SK-N-SH (cell line): ENCODE data around the gene SPAG4. TPM values are rescaled to one million over a fixed set of nuclear protein-coding genes. Genes with fewer than 3 reads are reported as not detected.

Experiments
- CTCF ChIA-PET: fragments of 300-600, 350-600 bp; formaldehyde crosslinking; extraction: SDS; loops from one replicate; lab custom pipeline; 2021; lab: Yijun Ruan, JAX
- POLR2A ChIA-PET: fragments of 350-600 bp; sonication (Branson Sonifier 250); formaldehyde crosslinking; extraction: SDS; loops from one replicate; lab custom pipeline; 2020; ENCODE audit warnings: antibody characterized with exemption, inconsistent platforms; lab: Yijun Ruan, JAX
- DNase-seq: peaks from one replicate; pipeline ENCODE4 v3.0.0; 2012
- H2AFZ ChIP-seq: fragments of 200-600 bp; sonication (generic); 2 replicates; pipeline ENCODE4 v1.8.1; 2016; ENCODE audit warnings: antibody characterized with exemption, mild to moderate bottlenecking, low read depth
- H3F3A ChIP-seq: fragments of 200-600 bp; sonication (generic); replicated peaks from 2 replicates; pipeline ENCODE3; 2016; ENCODE audit warnings: antibody characterized with exemption, mild to moderate bottlenecking; ENCODE audit not compliant: insufficient read depth
- H3K27ac ChIP-seq, 2 experiments: fragments of 200-500 bp in 1 of 2; fragments of 200-600 bp in 1 of 2; sonication (Bioruptor generic) in 1 of 2; sonication (generic), shearing (Covaris generic) in 1 of 2; 2 replicates each; pipeline versions ENCODE4 v1.5.1 to v1.6.1; 2014 to 2016; ENCODE audit warnings: low read depth in 2 of 2, inconsistent platforms in 1 of 2, low read length in 1 of 2, mild to moderate bottlenecking in 1 of 2, mixed read lengths in 1 of 2
- H3K27me3 ChIP-seq: fragments of 200-600 bp; sonication (generic), shearing (Covaris generic); 2 replicates; pipeline ENCODE4 v1.6.1; 2016; ENCODE audit warnings: mixed run types; ENCODE audit not compliant: insufficient read depth
- H3K36me3 ChIP-seq, 2 experiments: fragments of 200-500 bp in 1 of 2; fragments of 200-600 bp in 1 of 2; sonication (Bioruptor generic) in 1 of 2; sonication (generic) in 1 of 2; replicated peaks in 1 of 2; 2 replicates each; pipeline versions ENCODE3 to v1.5.1; 2014 to 2016; ENCODE audit warnings: low read length in 1 of 2, mild to moderate bottlenecking in 1 of 2; ENCODE audit not compliant: insufficient read depth in 2 of 2, control insufficient read depth in 1 of 2
- H3K4me1 ChIP-seq, 2 experiments: fragments of 200-500 bp in 1 of 2; fragments of 200-600 bp in 1 of 2; sonication (Bioruptor generic) in 1 of 2; sonication (generic), shearing (Covaris generic) in 1 of 2; 2 replicates each; pipeline versions ENCODE4 v1.5.1 to v1.6.1; 2014 to 2016; ENCODE audit warnings: low read depth in 1 of 2, low read length in 1 of 2, mixed run types in 1 of 2; ENCODE audit not compliant: insufficient read depth in 2 of 2, control insufficient read depth in 1 of 2
- H3K4me2 ChIP-seq: fragments of 200-600 bp; sonication (generic), shearing (Covaris generic); 2 replicates; pipeline ENCODE4 v1.6.1; 2017; ENCODE audit warnings: mixed run types
- H3K4me3 ChIP-seq, 2 experiments: fragments of 200-500 bp in 1 of 2; fragments of 200-600 bp in 1 of 2; sonication (Bioruptor generic) in 1 of 2; sonication (generic), shearing (Covaris generic) in 1 of 2; 2 replicates each; pipeline versions ENCODE4 v1.5.1 to v1.8.1; 2014 to 2016; ENCODE audit warnings: low read depth in 2 of 2, inconsistent platforms in 1 of 2, low read length in 1 of 2, mild to moderate bottlenecking in 1 of 2, mixed read lengths in 1 of 2, moderate library complexity in 1 of 2
- H3K79me2 ChIP-seq: fragments of 200-600 bp; sonication (generic); 2 replicates; pipeline ENCODE4 v1.8.1; 2017; ENCODE audit warnings: mild to moderate bottlenecking; ENCODE audit not compliant: insufficient read depth
- H3K9ac ChIP-seq: fragments of 200-600 bp; sonication (generic); 2 replicates; pipeline ENCODE4 v1.6.1; 2017; ENCODE audit warnings: mixed run types
- H3K9me2 ChIP-seq: fragments of 200-600 bp; sonication (generic); 2 replicates; pipeline ENCODE4 v1.6.1; 2017; ENCODE audit warnings: mixed run types
- H3K9me3 ChIP-seq: fragments of 200-600 bp; sonication (generic); 2 replicates; pipeline ENCODE4 v1.6.1; 2017; ENCODE audit warnings: mixed run types, mild to moderate bottlenecking, moderate library complexity
- H4K20me1 ChIP-seq: fragments of 200-600 bp; sonication (generic); 2 replicates; pipeline ENCODE4 v1.6.1; 2017; ENCODE audit warnings: mild to moderate bottlenecking, mixed run types; ENCODE audit not compliant: insufficient read depth
- FOSL2 ChIP-seq: IDR thresholded peaks from 2 replicates; pipeline ENCODE4 v1.4.0; 2012; ENCODE audit warnings: low read depth, mild to moderate bottlenecking, moderate library complexity, borderline replicate concordance
- FOXJ3 ChIP-seq: sonication (generic); formaldehyde crosslinking; IDR thresholded peaks from 2 replicates; pipeline ENCODE4 v1.5.1; 2020; ENCODE audit warnings: mild to moderate bottlenecking, missing genetic modification reagents
- FOXM1 ChIP-seq: IDR thresholded peaks from 2 replicates; pipeline ENCODE4 v1.4.0; 2012; ENCODE audit warnings: low read depth, mild to moderate bottlenecking
- GABPA ChIP-seq: IDR thresholded peaks from 2 replicates; pipeline ENCODE4 v1.4.0; 2012; ENCODE audit warnings: low read depth, mild to moderate bottlenecking
- GATA2 ChIP-seq: sonication (generic); formaldehyde crosslinking; IDR thresholded peaks from 2 replicates; pipeline ENCODE4 v1.5.0; 2020; ENCODE audit warnings: mild to moderate bottlenecking, missing genetic modification reagents
- JUND ChIP-seq: IDR thresholded peaks from 2 replicates; pipeline ENCODE4 v1.4.0; 2012
- MXI1 ChIP-seq: IDR thresholded peaks from 2 replicates; pipeline ENCODE4 v1.6.1; 2012; ENCODE audit warnings: mild to moderate bottlenecking, low read depth, low read length, improper control_type of control experiment
- NRF1 ChIP-seq: IDR thresholded peaks from 2 replicates; pipeline ENCODE4 v1.6.1; 2012; ENCODE audit warnings: low read depth, mild to moderate bottlenecking, low read length
- POLR2AphosphoS5 ChIP-seq: IDR thresholded peaks from 2 replicates; pipeline ENCODE4 v1.6.1; 2012; ENCODE audit warnings: low read depth, low read length
- SIN3A ChIP-seq: IDR thresholded peaks from 2 replicates; pipeline ENCODE4 v1.6.1; 2012; ENCODE audit warnings: low read depth, mild to moderate bottlenecking, low read length, moderate library complexity, borderline replicate concordance
- TAF1 ChIP-seq: IDR thresholded peaks from 2 replicates; pipeline ENCODE4 v1.6.1; 2012; ENCODE audit warnings: low read depth, mild to moderate bottlenecking, low read length, moderate library complexity, borderline replicate concordance
- TCF12 ChIP-seq: IDR thresholded peaks from 2 replicates; pipeline ENCODE4 v1.4.0; 2012
- USF2 ChIP-seq: fragments of 150-350 bp; IDR thresholded peaks from 2 replicates; pipeline ENCODE4 v1.6.1; 2017; ENCODE audit warnings: antibody characterized with exemption, low read length, low read depth, borderline replicate concordance
- ZBTB33 ChIP-seq: IDR thresholded peaks from 2 replicates; pipeline ENCODE4 v1.4.0; 2012; ENCODE audit warnings: low read depth, borderline replicate concordance
- WGBS: methylation state at CpG from one replicate; pipeline ENCODE4 v1.1.6; 2017; ENCODE audit warnings: low lambda C conversion rate; 5-methylcytosine and 5-hydroxymethylcytosine counted together
- polyA plus RNA-seq, 3 experiments: library from polyadenylated mRNA; depleted of rRNA; stranded (reverse); fragments of >200 nt; gene quantifications; 2 replicates each; pipeline ENCODE4 v1.2.3, GENCODE V29; 2012
- TF ChIP-seq, protein P1 (sequence below): IDR thresholded peaks from 2 replicates; pipeline ENCODE4; 2012
- TF ChIP-seq, protein P2 (sequence below): fragments of 200-600 bp; sonication (generic); IDR thresholded peaks from 2 replicates; pipeline ENCODE4 v1.6.1; 2017; ENCODE audit warnings: antibody characterized with exemption, mild to moderate bottlenecking, moderate library complexity

Gene SPAG4
- polyA plus RNA-seq, 1 of the 3 experiments (the other 2 are of a cell fraction) = 6.9 TPM

GRCh38 chr20:35663516-35664465, 48.2 kb downstream of the SPAG4 start:
- H2AFZ ChIP-seq = peak overlapping the region; percentile 98; the same call in 1 of the 2 replicates
- no peaks in the 10 kb centered on the region for H3K27me3 ChIP-seq
- WGBS = 2% methylated on average over 27 of the region's 28 CpGs
- POLR2A ChIA-PET = interaction anchor here (0.9 to 2.3 kb wide), 5 partner anchors 22 to 291 kb away, joined by 3 to 33 read pairs (median 5); partner anchors contain the start of genes RBM39, SCAND1 and SPAG4
- peaks cover 26% of the 10 kb centered on the region for H3F3A ChIP-seq
- peak overlapping the region; percentile 98 for H3K9ac ChIP-seq
- peak overlapping the region; percentile 97 for H3K4me2 ChIP-seq
- DNase-seq = peak; percentile 59
- TF ChIP-seq MXI1 (peak; percentile 94), TCF12 (no peak), SIN3A (0 out of 2 replicates have a peak, but pooled peaks have one; percentile 27)
- TF ChIP-seq, all 33 proteins: peak for 2
- H3K36me3 ChIP-seq = peaks cover 8% of the 10 kb centered on the region in 2 experiments
- no peaks in the 10 kb centered on the region for H3K9me3 ChIP-seq
- H3K27ac ChIP-seq = peak overlapping the region; percentile 94 to 95
- CTCF ChIA-PET = interaction anchor here (0.9 to 2.2 kb wide), 5 partner anchors 15 to 327 kb away, joined by 3 to 15 read pairs (median 5); partner anchors contain the start of genes NFS1 and ROMO1
- no peaks in the 10 kb centered on the region for H3K9me2 ChIP-seq
- peak overlapping the region; percentile 78 to 83 for H3K4me3 ChIP-seq
- H3K4me1 ChIP-seq = peaks cover 10 to 13% of the 10 kb centered on the region in 2 experiments; a peak in 2 of 4 replicates
- H4K20me1 ChIP-seq = peaks cover 53% of the 10 kb centered on the region
- H3K79me2 ChIP-seq = peaks cover 60% of the 10 kb centered on the region

DNA sequence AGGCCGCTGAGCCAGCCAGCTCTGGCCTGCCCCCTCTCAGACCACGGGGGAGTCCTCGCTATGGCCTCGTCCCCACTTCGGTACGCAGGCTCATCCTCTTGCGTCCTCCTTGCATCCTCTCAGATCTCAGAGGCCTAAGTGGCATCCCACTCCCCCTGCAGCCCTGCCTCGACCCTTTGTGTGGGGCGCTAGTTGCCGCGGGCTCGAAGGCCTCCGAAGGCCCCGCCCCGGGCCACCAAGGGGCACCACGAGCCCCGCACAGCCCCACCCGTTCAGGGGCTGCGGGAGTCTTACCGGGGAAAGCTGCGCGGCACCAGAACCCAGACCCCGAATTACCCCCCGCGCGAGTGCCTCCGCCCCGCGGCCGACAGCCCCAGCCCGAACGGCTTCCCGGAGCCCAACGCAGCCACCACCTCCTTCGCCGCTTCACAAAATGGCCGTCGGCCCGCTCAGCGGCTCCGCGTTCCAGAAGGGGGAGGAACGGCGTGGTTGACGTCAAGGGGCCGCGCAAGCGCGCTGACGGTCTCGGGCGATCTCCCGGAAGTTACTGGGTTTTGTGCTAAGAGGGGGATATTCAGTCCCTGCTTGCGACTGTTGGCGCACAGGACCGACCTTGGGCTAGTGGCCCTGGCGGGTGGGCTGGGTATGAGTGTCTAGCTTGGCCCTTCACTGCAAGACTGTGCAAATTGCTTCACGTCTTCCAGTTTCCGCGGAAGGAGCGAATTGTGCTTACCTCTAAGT, 49.0 kb downstream of the SPAG4 start, which contains the start of the genes CPNE1 and RBM12:
Gene CPNE1 (minus strand): TSS at position 435 of the 741 bp plus-strand sequence. CDS start 31,977 bp downstream, outside the sequence.
Gene RBM12 (minus strand): TSS at position 435 of the 741 bp plus-strand sequence. CDS start 9,578 bp downstream, outside the sequence.
- Histone ChIP-seq H3K9me3 (no peaks in the 10 kb centered on the region), H3F3A (peaks cover 26% of the 10 kb centered on the region), H3K27me3 (no peaks in the 10 kb centered on the region), H3K9ac (peak within 1 kb of the TSS; percentile 98), H3K4me2 (peak within 1 kb of the TSS; percentile 97), H3K79me2 (peaks cover 52% of the 10 kb centered on the region), H3K4me1 (peaks cover 10 to 13% of the 10 kb centered on the region in 2 experiments; a peak in 2 of 4 replicates), H3K9me2 (no peaks in the 10 kb centered on the region), H3K4me3 (peak within 1 kb of the TSS; percentile 78 to 83), H3K27ac (peak within 1 kb of the TSS; percentile 94 to 95), H2AFZ (peak within 1 kb of the TSS; percentile 98), H4K20me1 (peaks cover 44% of the 10 kb centered on the region), H3K36me3 (peaks cover 15 to 16% of the 10 kb centered on the region in 2 experiments)
- POLR2A ChIA-PET = interaction anchor here (0.8 to 2.3 kb wide), 5 partner anchors 23 to 290 kb away, joined by 4 to 33 read pairs (median 5); partner anchors contain the start of genes CEP250, RBM39, SCAND1 and SPAG4
- peak; percentile 98 for DNase-seq
- CTCF ChIA-PET = interaction anchor here (0.9 to 2.2 kb wide), 4 partner anchors 16 to 326 kb away, joined by 4 to 15 read pairs (median 5); partner anchors contain the start of genes NFS1 and ROMO1
- WGBS = 1% methylated on average over 43 of the region's 61 CpGs
- TF ChIP-seq ZBTB33 (no peak), FOSL2 (no peak), TAF1 (peak; percentile 97), GABPA (peak; percentile 27; the same call in 1 of the 2 replicates), FOXJ3 (CRISPR knock-in tag) (no peak), FOXM1 (no peak), MXI1 (peak; percentile 39), JUND (no peak), GATA2 (CRISPR knock-in tag) (no peak), SIN3A (no peak), POLR2AphosphoS5 (peak; percentile 98), USF2 (no peak), NRF1 (peak; percentile 86)
- TF ChIP-seq, protein P1, sequence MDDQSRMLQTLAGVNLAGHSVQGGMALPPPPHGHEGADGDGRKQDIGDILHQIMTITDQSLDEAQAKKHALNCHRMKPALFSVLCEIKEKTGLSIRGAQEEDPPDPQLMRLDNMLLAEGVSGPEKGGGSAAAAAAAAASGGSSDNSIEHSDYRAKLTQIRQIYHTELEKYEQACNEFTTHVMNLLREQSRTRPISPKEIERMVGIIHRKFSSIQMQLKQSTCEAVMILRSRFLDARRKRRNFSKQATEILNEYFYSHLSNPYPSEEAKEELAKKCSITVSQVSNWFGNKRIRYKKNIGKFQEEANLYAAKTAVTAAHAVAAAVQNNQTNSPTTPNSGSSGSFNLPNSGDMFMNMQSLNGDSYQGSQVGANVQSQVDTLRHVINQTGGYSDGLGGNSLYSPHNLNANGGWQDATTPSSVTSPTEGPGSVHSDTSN = no peak
- TF ChIP-seq, protein P2, sequence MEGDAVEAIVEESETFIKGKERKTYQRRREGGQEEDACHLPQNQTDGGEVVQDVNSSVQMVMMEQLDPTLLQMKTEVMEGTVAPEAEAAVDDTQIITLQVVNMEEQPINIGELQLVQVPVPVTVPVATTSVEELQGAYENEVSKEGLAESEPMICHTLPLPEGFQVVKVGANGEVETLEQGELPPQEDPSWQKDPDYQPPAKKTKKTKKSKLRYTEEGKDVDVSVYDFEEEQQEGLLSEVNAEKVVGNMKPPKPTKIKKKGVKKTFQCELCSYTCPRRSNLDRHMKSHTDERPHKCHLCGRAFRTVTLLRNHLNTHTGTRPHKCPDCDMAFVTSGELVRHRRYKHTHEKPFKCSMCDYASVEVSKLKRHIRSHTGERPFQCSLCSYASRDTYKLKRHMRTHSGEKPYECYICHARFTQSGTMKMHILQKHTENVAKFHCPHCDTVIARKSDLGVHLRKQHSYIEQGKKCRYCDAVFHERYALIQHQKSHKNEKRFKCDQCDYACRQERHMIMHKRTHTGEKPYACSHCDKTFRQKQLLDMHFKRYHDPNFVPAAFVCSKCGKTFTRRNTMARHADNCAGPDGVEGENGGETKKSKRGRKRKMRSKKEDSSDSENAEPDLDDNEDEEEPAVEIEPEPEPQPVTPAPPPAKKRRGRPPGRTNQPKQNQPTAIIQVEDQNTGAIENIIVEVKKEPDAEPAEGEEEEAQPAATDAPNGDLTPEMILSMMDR = no peak
